ENCODE measurements around the gene UBLCP1.
"Not testable (repeated sequence)": the region's sequence is repeated elsewhere in the genome, so short reads cannot be mapped to it uniquely, and the experiment has no call there.

The UBLCP1 gene

DNA sequence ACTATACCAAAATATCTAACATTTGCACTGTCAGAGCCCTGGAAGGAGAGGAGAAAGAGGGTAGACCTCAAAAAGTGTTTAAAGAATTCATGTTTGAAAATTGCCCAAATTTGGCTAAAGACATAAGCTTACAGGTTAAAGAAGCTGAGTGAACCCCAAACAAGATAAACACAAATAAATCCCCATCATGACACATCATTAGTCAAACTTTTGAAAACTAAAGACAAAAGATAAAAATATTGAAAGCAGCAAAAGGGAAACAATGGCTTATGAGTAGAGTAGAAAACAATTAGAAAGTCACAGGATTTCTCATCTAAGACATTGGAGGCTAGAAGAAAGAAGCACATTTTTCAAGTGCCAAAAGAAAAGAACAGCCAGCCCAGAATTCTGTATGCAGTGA is 6.1 kb upstream of the UBLCP1 start:
- no peak for DNase-seq

- no peak for DNase-seq
These were observed 5.3 kb upstream of the UBLCP1 start for GRCh38 chr5:159257629-159258283.

GRCh38 chr5:159258361-159258760 is 4.7 kb upstream of the UBLCP1 start:
- no peak for DNase-seq

GRCh38 chr5:159260212-159260611 is 2.9 kb upstream of the UBLCP1 start:
- DNase-seq: not testable (repeated sequence)

- no peak for DNase-seq
These were observed 625 bp upstream of the UBLCP1 start for GRCh38 chr5:159262472-159262858.

GRCh38 chr5:159263569-159263905 is 447 bp downstream of the UBLCP1 start:
- no peak for DNase-seq

DNA sequence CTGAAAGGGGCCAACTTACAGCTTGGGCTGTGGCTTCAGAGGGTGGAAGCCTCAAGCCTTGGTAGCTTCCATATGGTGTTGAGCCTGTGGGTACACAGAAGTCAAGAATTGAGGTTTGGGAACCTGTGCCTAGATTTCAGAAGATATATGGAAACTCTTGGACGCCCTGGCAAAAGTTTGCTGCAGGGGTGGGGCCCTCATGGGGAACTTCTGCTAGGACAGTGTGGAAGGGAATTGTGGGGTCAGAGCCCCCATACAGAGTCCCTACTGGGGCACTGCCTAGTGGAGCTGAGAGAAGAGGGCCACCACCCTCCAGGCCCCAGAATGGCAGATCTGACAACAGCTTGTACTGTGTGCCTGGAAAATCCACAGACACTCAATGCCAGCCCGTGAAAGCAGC is 3.7 kb downstream of the UBLCP1 start:
- not testable (repeated sequence) for DNase-seq

GRCh38 chr5:159269723-159270122 is 6.6 kb downstream of the UBLCP1 start:
- DNase-seq: no peak

GRCh38 chr5:159273923-159274322 is 10.8 kb downstream of the UBLCP1 start:
- DNase-seq: no peak

DNA sequence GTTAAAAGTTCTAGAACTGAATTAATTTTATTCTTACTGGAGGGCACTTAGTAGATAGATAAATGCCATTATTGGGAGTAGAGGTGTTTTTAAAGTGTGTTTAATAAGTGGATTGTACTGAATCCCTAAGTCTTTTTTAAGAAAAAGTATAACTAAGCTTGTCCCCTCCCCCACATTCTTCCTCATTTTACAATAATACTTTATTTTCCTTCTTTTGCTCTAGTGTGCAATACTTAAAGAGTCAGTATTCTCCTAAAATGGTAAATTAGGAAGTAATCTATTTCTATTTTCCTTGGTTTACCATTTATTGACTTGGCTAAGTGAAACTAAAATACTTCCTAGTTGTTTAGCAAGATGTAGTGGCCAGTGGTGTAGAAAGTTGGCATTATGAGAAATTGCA is 11.6 kb downstream of the UBLCP1 start:
- no peak for DNase-seq

DNA sequence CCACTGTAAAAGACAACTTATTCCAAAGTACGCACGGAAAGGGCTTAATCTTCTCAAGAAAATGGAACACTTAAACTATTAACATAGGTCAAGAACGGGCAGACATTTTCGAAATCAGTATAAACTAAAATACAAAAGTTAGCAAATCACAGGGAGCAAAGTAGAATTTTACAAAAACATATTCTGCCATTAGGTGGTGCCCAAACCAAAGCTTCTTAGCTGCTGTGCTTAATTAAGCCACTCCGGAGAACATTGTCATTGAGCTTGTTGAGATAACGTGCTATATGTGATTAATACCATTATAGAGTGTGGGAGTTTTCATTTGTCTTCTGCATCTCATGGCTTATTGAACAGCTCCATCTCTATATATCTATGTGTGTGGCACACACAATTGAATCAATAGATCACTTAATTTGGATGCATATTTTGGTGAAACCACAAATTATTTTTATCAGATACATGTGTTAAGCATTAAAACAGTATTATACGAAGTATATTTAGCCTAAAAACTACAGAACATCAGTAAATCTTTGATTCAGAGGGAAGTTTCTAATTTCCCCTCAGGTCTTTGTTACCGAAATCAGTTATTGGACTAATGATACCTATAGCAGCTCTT is 23.4 kb downstream of the UBLCP1 start:
- DNase-seq: peak in 1 of 2 experiments; percentile 7

- DNase-seq: no peak
These were observed 27.7 kb downstream of the UBLCP1 start for GRCh38 chr5:159290741-159291140.

DNA sequence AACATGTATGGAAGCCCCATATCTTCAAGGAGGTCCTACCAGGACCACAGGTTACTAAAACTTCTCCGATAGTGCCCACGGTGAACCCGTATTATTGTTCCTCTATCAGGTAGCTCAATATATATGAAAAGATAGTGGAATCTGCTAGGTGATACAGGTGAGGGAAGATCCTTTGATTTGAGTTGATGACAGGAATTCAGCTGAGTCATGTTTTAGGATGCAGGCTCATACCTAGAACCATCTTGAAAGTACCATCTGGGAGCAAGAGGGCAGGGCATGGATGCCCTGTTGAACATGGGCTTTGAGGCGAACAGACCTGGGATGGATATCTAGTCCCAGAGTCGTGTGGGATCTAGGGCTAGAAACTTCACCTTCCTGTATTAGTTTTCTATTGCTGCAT is 31.8 kb downstream of the UBLCP1 start:
- DNase-seq: no peak

DNA sequence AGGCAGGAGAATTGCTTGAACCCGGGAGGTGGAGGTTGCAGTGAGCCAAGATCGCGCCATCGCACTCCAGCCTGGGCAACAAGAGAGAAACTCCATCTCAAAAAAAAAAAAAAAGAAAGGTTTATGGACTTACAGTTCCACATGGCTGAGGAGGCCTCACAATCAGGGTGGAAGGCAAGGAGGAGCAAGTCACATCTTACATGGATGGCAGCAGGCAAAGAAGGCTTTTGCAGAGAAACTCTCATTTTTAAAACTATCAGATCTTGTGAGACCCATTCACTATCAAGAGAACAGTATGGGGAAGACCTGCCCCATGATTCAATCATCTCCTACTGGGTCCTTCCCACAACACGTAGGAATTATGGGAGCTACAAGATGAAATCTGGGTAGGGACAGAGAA is 34.2 kb downstream of the UBLCP1 start:
- DNase-seq: not testable (repeated sequence)

- no peak for DNase-seq
These were observed 38.4 kb downstream of the UBLCP1 start for GRCh38 chr5:159301466-159301865.

GRCh38 chr5:159301929-159302860 is 39.1 kb downstream of the UBLCP1 start:
- not testable (repeated sequence) for DNase-seq

DNA sequence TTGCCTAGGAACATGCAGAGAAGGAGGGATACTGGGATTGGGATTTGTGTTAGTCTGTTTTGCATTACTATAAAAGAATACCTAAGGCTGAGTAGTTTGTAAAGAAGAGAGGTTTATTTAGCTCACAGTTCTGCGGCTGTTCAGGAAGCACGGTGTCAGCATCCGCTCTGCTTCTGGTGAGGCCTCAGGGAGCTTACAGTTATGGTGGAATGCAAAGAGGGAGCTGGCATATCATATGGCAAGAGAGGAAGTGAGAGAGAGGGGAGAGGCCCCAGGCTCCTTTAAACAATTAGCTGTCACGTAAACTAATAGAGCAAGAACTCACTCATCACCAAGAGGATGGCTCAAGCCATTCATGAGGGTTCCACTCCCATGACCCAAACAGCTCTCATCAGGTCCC is 40.2 kb downstream of the UBLCP1 start:
- no peak for DNase-seq

DNA sequence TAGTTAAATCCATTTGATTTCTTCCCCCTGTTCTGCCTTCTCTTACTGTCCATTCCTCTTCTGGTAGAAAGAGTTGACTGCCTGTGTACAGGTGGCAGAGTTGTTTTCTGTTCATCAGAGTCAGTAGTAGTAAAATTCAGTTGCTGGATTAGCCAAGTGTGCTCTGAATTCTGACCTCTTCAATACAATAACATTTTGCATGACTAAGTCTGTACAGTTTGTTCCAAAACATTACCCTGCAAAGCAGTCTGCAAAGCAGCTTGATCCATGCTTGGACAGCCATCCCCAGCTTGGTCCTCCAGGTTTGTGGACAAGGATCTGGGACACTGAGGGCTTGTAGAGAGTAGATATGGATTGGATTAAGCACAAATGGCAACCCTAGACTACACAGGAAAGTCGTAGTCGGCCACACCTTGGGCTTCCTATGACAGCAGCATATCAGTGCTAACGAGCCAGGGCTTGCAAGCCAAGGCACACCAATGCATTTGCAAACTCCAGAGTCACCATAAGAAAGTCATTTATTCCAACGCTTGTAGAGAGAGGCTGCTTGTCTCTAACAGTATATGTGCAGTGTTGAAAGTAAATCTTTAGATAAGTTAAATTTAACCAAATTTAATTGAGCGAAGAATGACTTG is 42.0 kb downstream of the UBLCP1 start:
- no peak for DNase-seq

GRCh38 chr5:159309689-159310433 is 46.8 kb downstream of the UBLCP1 start:
- DNase-seq: no peak

GRCh38 chr5:159310511-159310910 is 47.4 kb downstream of the UBLCP1 start:
- DNase-seq: no peak

GRCh38 chr5:159311063-159311462 is 48.0 kb downstream of the UBLCP1 start:
- DNase-seq: no peak

DNA sequence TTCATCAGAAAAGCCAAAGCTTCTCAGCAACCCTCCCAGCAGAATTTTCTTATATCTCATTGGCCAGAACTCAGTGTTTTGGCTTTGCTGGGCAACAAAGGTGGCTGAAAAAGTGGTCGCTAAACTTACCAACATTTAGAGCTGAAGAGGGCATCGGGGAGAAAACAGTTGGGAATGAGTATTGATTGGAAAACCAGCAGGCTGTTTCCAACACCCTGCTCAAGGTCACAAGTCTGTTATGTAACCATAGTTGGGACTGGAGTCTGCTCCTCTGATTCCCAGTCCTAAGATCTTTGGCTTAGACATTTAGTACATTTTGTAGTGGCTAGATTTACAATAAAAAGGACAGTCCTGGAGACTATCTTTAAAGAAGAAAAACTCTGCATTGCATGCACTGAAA is 50.1 kb downstream of the UBLCP1 start:
- no peak for DNase-seq
